Neural cell (in vitro differentiated cells): ENCODE data around the gene PANX1.

ENCODE experiments used
- EP300 ChIP-seq: fragments of 450-650 bp; conservative IDR thresholded peaks from 2 replicates; pipeline ENCODE4 v1.6.1; 2014; ENCODE audit warnings: antibody characterized with exemption, mild to moderate bottlenecking, moderate library complexity; ENCODE audit not compliant: poor library complexity, severe bottlenecking
- POLR2AphosphoS5 ChIP-seq: IDR thresholded peaks from 2 replicates; pipeline ENCODE4 v1.6.1; 2012
- SMC3 ChIP-seq: fragments of 450-650 bp; conservative IDR thresholded peaks from 2 replicates; pipeline ENCODE4 v1.6.1; 2014; ENCODE audit warnings: antibody characterized with exemption, mild to moderate bottlenecking, moderate library complexity; ENCODE audit not compliant: poor library complexity
- TAF1 ChIP-seq: IDR thresholded peaks from 2 replicates; pipeline ENCODE4 v1.6.1; 2012; ENCODE audit warnings: low read depth
- TF ChIP-seq, protein P1 (sequence below): fragments of 450-650 bp; IDR thresholded peaks from 2 replicates; pipeline ENCODE4 v1.5.1; 2014; ENCODE audit warnings: antibody characterized with exemption, mild to moderate bottlenecking, moderate library complexity; ENCODE audit not compliant: poor library complexity, severe bottlenecking
- TF ChIP-seq, protein P2 (sequence below): IDR thresholded peaks from 2 replicates; pipeline ENCODE4 v1.6.1; 2012; ENCODE audit warnings: borderline replicate concordance

DNA sequence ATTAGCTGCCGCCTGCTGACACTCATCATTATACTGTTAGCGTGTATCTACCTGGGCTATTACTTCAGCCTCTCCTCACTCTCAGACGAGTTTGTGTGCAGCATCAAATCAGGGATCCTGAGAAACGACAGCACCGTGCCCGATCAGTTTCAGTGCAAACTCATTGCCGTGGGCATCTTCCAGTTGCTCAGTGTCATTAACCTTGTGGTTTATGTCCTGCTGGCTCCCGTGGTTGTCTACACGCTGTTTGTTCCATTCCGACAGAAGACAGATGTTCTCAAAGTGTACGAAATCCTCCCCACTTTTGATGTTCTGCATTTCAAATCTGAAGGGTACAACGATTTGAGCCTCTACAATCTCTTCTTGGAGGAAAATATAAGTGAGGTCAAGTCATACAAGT, 51.1 kb downstream of the PANX1 start:
- TF ChIP-seq, protein P1, sequence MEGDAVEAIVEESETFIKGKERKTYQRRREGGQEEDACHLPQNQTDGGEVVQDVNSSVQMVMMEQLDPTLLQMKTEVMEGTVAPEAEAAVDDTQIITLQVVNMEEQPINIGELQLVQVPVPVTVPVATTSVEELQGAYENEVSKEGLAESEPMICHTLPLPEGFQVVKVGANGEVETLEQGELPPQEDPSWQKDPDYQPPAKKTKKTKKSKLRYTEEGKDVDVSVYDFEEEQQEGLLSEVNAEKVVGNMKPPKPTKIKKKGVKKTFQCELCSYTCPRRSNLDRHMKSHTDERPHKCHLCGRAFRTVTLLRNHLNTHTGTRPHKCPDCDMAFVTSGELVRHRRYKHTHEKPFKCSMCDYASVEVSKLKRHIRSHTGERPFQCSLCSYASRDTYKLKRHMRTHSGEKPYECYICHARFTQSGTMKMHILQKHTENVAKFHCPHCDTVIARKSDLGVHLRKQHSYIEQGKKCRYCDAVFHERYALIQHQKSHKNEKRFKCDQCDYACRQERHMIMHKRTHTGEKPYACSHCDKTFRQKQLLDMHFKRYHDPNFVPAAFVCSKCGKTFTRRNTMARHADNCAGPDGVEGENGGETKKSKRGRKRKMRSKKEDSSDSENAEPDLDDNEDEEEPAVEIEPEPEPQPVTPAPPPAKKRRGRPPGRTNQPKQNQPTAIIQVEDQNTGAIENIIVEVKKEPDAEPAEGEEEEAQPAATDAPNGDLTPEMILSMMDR: no peak
- TF ChIP-seq SMC3 (no peak), TAF1 (no peak), EP300 (no peak), POLR2AphosphoS5 (no peak)
- TF ChIP-seq, protein P2, sequence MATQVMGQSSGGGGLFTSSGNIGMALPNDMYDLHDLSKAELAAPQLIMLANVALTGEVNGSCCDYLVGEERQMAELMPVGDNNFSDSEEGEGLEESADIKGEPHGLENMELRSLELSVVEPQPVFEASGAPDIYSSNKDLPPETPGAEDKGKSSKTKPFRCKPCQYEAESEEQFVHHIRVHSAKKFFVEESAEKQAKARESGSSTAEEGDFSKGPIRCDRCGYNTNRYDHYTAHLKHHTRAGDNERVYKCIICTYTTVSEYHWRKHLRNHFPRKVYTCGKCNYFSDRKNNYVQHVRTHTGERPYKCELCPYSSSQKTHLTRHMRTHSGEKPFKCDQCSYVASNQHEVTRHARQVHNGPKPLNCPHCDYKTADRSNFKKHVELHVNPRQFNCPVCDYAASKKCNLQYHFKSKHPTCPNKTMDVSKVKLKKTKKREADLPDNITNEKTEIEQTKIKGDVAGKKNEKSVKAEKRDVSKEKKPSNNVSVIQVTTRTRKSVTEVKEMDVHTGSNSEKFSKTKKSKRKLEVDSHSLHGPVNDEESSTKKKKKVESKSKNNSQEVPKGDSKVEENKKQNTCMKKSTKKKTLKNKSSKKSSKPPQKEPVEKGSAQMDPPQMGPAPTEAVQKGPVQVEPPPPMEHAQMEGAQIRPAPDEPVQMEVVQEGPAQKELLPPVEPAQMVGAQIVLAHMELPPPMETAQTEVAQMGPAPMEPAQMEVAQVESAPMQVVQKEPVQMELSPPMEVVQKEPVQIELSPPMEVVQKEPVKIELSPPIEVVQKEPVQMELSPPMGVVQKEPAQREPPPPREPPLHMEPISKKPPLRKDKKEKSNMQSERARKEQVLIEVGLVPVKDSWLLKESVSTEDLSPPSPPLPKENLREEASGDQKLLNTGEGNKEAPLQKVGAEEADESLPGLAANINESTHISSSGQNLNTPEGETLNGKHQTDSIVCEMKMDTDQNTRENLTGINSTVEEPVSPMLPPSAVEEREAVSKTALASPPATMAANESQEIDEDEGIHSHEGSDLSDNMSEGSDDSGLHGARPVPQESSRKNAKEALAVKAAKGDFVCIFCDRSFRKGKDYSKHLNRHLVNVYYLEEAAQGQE: no peak
